Stimulated activated CD4-positive, alpha-beta T cell treated with anti-CD3 and anti-CD28 coated beads, Interleukin-4, amount 100 ng/mL, for 1 hour (primary cell): ENCODE data around the gene LRGUK.
"Not testable (repeated sequence)": the region's sequence is repeated elsewhere in the genome, so short reads cannot be mapped to it uniquely, and the experiment has no call there.

Experiments
- DNase-seq: peaks from one replicate; pipeline ENCODE4 v3.0.0-alpha.2; 2020

The LRGUK gene

DNA sequence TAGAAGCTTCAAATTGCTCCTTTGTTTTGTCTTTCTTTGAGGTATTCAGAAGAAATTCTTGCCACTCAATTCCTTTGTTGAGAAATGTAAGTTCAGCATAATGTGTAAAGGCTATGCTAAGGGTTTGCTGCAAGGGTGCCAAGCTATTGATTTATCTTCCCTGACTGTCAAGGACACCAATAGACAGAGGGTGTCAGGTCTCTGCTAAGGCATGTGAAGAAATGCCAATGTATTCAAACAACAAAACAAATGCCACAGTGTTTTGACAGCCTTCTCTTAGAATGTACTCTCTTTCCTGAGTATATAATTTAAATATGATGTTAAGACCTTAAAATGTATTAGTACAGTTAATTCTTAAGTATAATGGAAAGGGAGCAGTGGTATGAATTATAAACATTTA lies 62.4 kb downstream of the LRGUK start:
- DNase-seq, result no peak

DNA sequence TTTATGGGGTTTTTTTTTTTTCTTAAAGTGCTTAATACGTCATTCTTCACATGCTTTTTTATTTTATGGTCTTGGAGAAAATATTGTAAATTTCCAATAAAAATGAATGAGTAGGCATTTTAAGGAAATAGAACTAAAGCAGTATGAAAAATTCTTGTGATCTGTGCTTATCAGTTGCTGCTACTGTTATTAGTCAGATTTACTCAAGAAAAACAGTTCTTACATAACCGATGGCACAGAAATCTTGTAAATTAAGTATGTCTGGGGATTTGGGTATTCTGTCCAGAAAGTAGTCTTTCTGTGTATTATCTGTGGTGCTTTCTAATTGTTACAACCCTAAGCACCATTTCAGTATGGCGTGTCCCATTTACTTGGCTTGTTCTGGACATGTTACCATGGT lies 64.7 kb downstream of the LRGUK start:
- DNase-seq, result no peak

GRCh38 chr7:134193240-134193639 lies 66.1 kb downstream of the LRGUK start:
- DNase-seq, result no peak

DNA sequence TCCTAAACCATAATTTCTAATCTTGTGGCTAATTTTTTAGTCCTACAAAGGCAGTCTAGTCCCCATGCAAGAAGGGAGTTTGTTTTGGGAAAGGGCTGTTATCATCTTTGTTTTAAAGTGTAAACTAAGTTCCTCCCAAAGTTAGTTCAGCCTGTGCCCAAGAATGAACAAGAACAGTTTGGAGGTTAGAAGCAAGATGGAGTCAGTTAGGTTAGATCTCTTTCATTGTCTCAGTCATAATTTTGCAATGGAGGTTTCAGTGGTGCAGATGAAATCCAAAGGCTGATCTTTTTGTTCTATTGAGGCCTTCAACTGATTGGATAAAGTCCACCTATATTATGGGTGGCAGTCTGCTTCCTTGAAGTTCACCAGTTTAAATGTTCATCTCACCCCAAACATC lies 68.1 kb downstream of the LRGUK start:
- DNase-seq, result no peak

DNA sequence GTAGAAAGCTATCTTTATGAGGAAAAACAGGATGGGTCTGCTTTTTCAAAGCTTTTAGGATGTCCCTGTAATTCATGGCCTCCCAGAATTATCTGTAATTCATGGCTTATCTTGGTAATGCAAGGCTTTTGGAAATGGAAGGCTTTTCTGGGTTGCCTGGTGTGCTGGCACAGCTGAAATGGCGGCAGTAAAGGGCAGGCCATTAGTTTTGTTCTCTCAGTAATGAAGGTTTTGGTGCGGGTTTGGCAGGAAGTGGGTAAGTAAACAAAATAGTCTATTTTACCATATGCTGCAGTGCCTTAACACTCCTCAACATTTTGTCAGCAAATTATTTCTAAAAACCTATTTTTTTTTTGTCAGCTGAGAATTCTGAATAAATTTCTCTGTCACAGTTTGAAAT lies 69.3 kb downstream of the LRGUK start:
- DNase-seq, result no peak

- no peak for DNase-seq
These were observed 70.2 kb downstream of the LRGUK start for GRCh38 chr7:134197345-134197744.

DNA sequence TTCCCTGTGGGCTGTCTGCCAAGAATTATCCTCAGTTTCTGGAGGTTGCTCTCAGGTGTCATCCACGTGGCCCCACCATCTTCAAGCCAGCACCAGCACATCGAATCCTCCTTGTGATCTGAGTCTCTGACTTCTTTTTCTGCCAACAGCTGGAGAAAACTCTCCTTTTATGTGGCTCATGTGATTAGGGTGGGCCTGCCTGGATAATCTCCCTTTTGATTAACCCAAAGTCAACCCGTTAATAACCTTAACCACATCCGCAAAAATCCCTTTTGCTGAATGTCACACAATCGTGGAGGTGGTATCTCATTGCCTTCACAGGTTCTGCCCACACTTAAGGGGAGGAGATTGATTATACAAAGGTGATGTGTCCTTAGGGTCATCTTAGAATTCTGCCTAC lies 73.8 kb downstream of the LRGUK start:
- DNase-seq, result no peak

DNA sequence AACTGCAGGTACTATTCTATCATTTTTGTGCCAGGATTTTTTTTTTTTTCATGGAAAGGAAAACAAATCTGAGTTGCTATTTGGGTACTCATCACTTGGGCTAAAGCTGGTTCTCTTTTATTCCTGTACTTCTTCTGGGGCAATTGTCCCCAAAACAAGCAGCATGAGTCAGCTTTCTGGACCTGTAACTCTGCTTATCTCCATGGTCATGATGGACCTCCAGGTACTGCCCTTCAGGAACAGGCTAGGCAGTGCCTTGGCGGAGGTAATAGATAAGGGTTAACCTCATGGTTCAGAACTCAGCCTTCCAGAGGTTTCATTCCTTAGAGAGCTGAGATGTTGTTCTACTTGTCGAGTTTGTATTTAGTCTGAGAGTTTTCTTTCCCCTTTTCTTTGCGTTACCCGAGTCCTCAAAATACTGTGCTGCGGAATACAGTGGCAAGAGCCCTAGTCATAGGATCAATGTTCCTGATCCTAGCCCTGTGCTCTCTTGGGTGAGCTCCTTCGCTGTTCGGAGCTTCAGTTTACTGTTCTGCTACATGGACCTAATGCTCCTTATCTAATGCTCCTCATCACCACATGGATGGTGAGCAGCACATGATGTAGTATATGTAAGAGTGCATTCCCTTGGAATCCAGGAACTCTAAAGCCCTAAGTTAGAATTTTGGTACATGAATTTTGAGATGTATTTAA lies 74.6 kb downstream of the LRGUK start:
- DNase-seq, result no peak

DNA sequence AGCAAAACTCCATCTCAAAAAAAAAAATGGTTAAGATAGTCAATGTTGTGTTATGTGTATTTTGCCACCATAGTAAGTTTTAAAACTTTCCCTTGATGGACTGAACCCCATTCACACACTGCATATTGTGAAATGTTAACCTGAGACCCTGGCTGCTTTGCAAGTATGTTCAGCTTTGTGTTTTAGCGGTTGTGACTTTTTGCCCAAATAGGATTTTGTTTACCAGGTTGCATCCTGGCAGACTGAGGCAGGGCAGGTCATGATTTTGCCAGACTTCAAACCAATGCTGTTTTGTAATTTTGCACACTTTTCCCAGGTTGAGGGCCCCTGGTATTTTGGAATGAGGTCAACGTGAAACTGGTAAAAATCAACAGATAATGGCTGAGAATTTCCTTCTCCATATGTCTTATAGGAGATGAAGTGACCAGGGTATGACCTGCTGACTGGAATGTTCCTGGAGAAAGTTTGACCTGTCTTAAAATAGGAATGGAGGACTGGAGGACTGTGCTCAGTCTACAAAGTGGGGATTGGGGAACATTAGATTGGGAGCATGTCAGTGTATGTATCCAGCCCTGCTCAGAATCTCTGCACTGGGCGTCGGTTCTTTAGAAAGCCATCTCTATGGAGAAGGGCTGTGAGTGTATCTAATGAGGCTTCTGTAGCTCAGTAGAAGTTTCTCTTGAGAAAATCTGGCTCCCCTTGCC lies 76.2 kb downstream of the LRGUK start:
- no peak for DNase-seq

DNA sequence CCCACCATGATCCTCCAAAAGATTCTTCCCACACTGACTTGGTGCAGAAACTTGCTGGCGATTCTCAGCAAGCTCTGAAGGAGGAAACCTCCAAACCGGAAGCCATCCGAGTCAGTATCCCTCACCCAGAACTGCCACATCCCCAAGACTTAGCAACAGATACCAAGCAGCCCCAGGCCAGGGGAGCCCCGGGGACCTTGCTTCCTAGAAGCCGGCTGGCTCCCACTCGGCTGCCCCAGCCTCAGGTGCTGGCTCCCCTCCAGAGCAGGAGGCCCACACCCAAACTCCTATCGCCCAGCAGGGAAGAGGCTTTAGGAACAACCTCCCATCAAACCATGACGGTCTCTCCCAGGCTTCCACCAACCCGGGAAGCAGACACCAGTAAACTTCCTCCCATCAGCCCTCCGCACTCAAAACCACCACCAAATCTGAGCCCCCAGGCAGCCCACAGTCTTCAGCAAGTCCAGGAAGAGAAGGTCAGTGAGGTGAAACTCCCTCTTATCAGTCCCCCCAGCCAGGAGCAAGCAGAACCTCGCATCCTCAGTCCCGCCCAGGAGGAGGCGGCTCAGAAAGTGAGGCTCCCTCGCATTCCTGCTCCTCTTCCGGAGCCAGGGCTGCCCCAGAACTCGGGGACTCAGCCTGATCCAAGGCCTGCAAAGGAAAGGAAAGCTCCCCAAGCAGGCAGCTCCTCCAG lies 82.3 kb downstream of the LRGUK start:
- DNase-seq, result no peak

DNA sequence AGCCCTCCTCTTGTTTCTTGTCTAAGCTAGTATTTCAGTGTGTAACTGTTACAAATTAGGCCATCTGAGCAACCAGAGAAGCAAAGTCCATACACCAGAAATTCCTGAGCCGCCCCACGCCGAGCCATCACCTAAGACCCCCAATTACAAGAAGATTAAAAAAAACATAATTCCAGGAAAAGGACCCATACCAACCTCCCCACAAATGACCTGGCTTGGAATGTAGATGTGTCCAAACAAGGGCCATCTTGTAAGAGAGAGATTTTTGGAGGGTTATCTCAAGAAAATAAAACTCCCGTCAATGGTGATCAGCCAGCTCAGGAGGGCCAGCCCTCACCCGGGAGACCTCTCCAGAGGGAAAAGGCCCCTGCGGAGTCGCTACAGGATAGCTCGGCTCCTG lies 83.1 kb downstream of the LRGUK start:
- no peak for DNase-seq

DNA sequence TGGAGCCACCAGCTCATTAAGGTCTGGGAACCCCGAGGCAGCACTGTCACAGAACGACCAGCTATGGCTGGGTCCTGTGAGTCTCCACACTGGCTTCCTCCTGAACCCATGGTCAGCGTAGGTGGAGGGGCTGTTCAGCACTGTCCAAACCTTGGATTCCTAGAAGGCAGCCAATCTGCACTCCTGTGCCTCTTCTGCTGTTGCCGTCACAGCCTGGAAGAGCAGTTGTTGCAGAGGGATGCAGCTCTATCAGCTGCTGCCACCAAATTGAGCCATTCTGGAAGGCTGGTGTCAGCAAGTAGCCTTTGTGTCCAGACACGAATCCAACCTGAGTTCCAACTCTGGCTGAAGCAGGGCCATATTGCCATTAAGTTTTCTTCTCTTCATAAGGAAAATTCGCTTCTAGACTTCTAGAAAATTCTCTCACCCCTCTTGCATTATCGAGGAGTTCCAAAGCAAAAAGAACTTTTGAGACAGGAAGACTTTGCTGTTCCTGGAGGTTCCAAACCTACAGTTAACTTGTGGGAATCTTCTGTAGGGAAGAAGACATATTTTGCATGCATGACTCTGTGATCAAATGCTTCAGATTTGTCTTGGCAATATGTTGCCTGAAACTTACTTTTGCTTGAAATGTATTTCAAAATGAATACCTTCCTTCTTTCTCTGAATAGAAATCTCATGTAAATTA lies 84.0 kb downstream of the LRGUK start:
- no peak for DNase-seq

DNA sequence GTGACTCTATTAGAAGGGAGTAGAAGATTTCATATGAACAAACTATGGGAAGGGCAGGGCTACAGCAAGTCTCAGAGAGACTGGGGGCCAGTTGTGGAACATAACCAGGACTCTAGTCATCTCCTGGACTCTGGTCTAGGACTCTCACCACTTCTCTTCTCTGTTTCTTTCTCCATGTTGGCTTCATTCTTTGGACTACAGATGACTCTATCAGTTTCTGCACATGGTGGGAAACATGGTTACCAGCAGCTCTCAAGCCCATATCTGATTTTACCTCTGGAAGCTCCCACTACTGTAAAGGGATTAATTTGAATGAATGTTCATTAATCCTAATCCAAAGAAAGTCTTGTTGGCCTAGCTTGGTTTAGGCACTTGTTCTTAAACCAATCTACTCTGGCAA lies 84.7 kb downstream of the LRGUK start:
- no peak for DNase-seq

GRCh38 chr7:134212576-134213546 lies 85.7 kb downstream of the LRGUK start:
- no peak for DNase-seq

GRCh38 chr7:134220236-134220635 lies 93.1 kb downstream of the LRGUK start:
- no peak for DNase-seq

GRCh38 chr7:134231296-134231695 lies 104.2 kb downstream of the LRGUK start:
- not testable (repeated sequence) for DNase-seq

DNA sequence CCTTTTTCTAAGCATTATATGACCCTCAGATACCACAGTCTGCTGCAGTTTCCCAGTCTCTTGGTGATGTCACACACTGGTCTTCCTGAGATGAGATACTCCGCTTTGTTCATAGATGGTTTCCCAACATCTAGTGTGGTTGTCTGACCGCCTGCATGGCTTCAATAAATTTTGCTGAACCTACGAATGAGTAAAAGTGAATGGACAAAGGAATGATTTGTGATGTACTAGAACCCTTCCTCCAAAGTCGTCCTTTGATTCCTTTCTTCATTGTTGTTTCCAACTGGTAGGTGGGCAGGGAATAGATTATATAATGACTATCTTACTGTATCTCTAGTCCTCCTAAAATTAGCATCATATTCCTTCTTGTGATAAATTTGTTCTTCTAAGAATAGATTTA lies 107.1 kb downstream of the LRGUK start:
- no peak for DNase-seq

DNA sequence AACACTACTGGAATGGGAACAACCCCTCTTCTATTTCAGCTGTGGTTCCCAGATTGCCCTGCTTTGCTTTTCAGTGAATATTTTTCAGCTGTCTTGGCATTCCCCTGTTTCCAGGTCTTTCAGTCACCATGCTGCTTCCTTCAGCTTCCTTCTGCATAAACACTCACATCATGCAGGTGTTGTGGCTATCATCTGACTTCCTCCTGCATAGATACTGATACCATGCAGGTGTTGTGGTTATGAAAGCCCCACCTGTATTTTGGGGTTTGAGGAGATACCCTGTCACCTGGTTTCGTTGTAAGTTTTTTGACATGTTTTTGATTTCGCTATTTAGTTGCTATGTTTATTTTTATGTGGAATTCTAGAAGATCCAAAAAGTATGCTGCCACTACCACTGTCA lies 118.1 kb downstream of the LRGUK start:
- DNase-seq, result no peak

GRCh38 chr7:134246347-134246746 lies 119.2 kb downstream of the LRGUK start:
- DNase-seq, result no peak

DNA sequence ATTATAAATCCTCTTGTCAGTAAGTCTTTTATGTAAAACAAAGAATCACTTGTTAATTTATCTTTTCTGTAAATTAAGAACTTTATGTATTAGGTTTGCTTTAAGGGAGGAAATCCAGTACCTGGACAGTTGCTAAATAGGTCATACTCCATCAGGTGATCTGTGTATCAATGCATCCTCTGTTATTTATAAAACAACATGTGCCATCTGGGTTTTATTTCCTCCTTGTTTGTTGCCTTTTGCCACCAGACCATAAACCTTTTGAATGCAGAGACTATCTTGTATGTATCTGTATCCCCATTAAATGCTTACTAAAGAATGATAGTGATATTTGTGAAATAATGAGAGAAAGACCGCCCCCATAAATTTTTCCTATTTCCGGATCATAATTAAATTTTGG lies 119.6 kb downstream of the LRGUK start:
- no peak for DNase-seq

DNA sequence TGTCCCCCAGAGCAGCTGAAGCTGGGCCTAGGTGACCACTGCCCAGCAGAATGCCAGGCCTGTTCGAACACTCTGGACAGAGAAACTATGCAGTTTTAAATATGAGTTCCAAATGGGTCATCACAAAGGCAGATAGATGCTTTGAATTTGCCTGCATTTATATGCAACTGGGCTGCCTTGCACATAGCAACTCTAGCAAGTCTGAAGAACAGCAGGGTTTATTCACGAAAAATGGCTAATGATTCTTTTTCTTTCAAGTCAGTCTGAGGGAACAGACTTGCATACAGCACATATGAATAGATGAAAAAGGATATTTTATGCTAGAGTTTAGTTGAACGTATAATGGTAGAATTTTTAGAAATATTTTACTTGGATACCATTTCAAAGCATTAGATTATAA lies 121.1 kb downstream of the LRGUK start:
- no peak for DNase-seq

DNA sequence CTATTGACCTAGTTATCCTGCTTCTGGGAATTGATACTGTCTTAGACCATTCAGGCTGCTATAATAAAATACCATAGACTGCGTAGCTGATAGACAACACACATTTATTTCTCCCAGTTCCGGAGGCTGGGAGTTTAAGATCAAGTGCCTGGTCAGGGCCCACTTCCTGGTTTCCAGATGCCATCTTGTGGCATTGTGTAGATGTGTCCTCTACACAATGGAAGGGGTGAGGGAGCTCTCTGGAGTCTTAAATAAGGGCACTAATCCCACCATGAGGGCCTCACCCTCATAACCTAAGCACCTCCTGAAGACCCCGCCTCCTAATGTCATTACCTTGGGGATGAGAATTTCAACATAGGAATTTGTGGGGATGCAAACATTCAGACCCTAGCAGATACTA lies 127.2 kb downstream of the LRGUK start:
- no peak for DNase-seq
